HG02571 (cell line): Measurements from ENCODE around the gene PTGS1.
"Not testable (repeated sequence)": the region's sequence is repeated elsewhere in the genome, so short reads cannot be mapped to it uniquely, and the experiment has no call there.

Experiments
- ATAC-seq: cut with Tn5 transposase; IDR thresholded peaks from one replicate; pipeline ENCODE4 v1.9.1; 2021; ENCODE audit warnings: mild to moderate bottlenecking, moderate library complexity; ENCODE audit not compliant: unreplicated experiment

The PTGS1 gene

DNA sequence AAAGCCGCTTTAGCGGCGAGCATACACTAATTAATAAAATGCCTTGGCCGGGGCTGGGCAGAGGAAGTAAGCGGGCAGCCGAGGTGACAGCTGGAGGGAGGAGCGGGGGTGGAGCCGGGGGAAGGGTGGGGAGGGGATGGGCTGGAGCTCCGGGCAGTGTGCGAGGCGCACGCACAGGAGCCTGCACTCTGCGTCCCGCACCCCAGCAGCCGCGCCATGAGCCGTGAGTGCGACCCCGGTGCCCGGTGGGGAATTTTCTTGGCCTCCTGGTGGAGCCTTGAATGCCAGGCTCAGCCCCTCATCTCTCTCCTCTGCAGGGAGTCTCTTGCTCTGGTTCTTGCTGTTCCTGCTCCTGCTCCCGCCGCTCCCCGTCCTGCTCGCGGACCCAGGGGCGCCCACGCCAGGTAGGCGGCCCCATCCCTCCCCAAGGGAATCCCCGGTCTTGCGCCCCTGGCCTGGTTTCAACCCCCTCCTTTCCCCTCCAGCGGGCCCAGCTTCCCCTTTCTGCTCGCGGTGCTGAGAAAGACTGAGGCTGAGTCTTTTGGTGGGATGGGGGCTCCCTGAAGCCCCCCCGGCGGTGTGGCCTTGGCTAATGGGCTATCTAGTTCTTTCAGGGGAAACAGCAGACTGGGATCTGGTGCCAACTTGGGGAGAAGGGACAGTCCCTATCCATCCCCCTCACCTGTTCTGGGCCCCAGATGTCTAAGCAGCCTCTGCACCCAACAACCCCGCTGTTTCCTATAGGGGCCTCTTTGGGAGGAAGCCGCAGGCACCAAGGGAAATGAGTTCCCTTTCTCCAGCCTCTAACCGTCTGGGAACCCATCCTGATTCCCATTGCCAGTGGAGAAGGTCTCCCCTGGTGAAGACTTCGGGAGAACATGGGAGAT is at the start of gene PTGS1:
PTGS1 (plus strand) TSS at position 156 of the 887 bp plus-strand sequence; CDS start at position 217, 61 bp downstream.
- ATAC-seq, result peak; percentile 52

DNA sequence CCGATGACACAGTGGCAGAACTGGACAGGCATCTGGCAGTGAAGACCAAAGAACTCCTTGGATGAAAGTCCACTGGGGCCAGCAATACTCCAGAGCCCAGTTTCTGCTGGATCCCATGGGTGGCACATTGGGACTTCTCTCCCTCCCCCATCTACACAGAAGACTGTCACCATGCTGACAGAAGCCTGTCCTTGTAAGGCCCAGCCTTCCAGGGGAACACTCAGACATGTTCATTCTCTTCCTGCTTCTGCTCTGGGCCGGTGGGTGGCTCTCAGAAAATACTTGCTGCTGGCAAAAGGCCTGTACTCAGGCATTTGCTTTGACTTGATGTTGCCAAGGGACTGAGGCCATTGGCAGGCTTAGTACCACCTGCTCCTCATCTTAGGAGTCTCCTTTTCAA is 48.3 kb upstream of the PTGS1 start:
- no peak for ATAC-seq

DNA sequence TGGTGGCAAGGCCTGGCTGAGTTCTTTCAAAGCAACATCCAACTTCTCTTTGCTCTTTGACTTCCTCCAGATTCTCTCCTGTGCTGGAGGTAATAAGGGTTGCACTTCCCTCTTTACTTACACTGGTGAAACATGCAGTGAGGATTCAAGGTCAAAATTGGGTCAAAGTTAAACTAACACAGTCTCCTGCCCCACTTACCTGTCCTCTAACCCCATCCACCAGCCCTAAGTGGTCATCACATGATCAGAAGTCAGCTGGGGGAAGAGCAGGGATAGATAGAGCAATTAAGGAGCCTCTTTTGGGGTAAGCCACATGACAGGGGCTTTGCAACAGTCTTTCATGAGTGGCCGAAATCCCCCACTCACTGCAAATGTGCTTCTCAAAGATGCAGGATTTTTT is 46.2 kb upstream of the PTGS1 start:
- not testable (repeated sequence) for ATAC-seq

DNA sequence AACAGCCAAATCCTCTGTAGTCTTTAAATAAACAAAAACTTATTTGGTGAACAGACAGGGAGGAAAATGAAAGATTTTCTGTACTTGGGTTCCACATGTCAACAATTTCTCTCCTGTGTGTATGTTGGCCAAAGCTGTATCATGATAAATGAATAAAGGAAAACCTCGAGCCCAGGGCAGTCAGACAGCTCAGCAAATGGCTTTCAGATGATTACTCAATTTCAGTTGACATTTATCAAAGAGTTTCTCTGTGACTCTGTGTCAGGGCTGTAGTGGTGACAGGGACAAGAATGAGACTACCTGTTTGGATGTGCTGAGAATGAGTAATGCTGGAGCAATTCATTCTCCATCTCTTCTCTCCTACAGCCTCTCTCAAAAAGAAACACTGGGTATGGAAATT is 45.7 kb upstream of the PTGS1 start:
- ATAC-seq, result no peak

DNA sequence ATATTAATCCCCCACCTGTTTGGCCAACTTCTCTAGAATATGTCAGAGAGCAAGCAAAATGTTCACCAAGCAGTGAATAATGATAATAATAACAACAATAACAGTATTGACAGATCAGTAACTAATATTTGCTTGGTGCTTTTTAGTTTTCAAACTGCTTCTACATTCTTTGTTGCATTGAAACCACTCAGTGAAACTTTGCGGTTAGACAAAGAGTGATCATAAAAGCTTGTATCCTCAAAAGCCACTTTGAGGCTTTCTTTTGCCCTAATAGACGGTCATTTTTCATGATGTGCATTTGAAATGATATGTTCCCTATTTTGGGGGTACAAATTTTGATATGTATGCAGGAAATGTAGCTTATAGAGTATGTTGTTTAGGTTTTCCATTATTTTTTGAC is 43.6 kb upstream of the PTGS1 start:
- ATAC-seq, result no peak

DNA sequence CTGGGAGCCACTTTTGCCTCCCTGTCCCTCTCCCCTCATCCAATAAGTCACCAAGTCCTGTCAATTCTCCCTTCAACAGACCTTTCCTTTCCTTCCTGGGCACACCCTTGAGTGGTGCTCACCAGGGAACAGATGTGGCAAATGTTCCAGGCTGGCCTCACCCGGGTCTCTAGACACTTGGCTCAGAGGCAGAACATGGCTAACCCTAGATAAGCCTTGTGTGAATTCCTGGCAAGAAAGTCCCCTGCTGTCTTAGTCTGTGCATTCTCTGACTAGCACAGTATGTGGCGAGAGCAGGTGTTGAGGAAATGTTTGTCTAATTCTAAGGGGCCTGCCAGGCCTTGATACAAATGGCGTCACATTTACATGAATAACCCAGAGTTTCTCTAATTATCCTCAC is 41.2 kb upstream of the PTGS1 start:
- no peak for ATAC-seq

DNA sequence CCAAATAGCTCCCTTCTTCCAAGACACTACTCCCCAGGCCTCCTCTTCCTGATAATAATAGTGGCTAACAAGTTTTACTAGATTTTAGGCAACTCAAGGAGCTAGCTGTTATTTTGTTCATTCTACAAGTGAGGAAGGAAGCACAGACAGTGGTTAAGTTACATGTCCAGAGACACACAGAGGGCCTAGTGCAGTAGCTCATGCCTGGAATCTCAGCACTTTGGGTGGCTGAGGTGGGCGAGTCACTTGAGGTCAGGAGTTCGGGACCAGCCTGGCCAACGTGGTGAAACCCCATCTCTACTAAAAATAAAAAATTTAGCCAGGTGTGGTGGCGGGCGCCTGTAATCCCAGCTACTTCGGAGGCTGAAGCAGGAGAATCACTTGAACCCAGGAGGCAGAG is 40.4 kb upstream of the PTGS1 start:
- ATAC-seq, result not testable (repeated sequence)

DNA sequence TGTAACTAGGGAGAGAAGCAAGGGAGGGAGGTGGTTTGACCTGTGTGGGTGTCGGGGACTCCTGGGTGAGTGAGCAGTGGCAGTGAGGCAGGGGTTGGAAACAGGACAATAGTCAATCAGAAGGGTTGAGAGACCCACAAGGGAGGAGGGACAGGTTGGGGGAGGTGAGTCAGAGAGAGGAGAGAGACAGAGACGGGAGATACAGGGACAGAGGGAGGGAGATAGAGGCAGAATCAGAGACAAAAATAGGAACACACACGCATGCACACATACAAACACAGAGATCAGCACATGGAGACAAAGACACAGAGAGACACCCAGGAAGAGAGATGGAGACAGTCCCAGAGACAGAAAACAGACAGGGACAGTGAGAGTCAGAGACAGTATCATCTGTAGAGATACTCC is 39.3 kb upstream of the PTGS1 start:
- ATAC-seq, result no peak

DNA sequence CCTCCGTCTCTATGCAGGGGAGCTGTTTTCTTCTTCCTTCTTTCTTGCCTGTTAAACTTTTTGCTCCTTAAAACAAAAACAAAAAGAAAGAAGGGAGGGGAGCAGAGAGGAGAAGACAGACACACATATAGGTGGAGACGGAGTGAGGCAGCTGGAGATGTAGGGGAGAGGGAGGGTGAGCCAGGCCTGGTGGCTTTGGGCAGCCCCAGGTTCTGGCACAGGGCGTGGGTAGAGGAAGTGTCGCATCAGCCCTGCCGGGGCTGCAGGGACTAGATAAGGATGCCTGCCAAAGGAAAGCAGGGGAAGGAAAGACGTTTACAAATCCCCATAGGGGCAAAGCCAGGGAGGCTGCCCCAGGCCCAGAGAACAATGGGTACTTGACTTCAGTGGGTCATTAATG is 38.7 kb upstream of the PTGS1 start:
- no peak for ATAC-seq

DNA sequence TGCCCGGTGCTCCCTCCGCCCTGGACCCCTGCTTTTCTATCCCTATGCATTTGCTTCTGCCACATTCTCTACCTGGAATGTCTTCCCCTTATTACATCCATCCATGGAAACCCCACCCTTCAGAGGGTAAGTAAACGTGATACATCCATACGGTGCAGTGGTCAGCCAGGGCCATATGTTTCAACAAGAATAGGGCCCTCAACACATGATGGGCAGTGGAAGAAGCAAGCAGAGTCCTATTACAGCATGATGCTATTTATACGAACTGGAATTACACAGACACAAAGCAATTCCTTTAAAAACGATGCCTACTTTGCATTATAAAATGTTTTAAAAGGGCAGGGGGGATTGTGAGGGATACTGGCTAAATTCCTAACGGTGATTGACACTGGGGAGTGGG is 38.2 kb upstream of the PTGS1 start:
- no peak for ATAC-seq

DNA sequence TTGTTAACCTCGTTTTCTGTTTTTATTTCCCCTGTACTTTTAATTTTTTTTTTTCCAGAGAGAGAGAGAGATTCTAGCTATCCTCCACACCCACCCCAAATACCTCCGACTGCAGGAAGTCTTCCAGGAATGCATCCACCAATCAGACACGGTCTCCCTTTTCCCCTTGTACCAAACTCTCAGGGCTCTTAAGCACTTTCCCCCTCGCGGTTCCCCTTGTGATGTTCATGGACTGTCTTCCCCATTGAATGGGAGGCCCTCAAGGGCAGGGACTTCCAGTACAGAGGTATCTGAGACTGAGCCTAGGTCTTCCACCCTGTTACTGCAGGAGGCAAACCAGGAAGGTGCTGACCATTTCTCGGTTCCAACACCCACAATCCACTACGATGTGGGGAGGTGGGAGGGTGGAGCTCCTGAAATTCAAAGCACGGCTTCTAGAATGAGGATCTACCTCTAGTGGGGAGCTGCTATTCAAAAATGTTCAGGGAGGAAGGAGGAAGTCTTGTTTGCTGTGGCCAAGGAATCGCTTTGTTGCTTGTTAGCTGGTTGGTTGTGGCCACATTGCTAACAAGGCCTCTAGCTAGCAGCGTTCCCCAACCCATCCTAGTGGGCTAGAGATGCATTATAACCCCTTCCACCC is 37.5 kb upstream of the PTGS1 start:
- ATAC-seq, result no peak

DNA sequence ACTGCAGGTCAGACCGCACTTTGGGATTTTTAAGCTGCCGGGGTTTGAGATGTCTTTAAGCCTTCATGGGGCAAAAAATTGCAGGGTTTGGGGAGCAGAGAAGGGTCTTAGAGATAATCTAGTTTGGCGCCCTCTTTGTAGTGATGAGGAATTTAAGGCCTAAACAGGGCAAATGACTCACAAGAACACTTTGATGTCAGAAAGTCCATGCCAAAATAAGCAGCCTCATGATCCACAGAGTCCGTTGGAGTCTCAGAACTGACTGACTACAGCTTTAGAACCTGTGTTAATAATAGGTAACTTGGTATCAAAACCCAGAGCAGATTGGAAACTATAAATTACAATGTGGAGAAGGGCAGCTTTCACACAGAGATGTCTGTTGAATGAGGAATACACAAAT is 35.9 kb upstream of the PTGS1 start:
- no peak for ATAC-seq

DNA sequence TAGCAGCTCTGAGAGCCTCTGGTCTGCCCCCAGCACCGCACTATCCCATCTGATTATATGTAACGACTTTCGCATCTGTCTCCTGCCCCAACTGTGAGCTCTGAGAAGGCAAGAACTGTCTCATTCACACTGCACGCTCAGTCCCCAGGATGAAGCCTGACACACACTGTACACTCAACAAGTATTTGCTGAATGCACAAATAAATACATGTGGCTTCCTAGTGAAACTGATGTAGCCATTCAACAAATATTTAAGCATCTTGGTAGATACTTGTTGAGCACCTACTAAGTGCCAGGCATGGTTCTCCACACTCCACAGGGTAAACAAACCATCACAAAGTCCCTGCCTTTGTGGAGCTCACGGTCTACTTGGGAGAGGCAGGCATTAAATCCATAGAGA is 34.6 kb upstream of the PTGS1 start:
- no peak for ATAC-seq

DNA sequence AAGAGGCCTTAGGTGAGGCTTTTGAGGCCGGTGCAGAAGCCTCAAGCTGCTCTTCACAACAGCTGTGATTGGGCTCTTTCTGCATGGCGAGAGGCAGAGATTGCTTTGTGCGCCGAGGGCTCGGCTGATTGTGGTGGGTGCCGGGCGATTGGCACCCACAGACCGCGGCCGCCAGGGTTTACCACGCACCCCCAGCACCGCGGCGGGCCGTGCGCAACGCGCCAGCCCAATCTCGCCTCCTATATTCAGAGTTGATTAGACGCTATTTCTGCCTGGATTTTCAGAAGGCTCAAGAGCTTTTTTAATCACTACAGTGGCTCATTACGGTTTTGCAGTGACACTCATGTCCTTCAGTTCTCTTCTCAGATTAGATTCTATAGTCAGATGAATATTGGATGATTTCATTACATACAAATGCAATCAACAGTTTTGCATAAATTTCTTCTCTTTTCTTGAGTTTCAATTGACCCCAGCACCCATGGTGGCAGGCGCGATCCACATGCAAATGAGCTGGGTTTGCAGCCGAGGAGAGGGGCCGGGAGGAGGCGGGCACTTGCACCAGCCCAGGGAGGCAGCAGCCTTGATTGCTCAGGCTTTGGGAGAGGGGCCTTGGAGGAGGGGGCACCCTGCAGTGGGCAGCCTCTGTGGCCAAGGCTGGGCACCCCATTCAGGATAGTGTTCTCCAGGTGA is 33.8 kb upstream of the PTGS1 start:
- no peak for ATAC-seq

DNA sequence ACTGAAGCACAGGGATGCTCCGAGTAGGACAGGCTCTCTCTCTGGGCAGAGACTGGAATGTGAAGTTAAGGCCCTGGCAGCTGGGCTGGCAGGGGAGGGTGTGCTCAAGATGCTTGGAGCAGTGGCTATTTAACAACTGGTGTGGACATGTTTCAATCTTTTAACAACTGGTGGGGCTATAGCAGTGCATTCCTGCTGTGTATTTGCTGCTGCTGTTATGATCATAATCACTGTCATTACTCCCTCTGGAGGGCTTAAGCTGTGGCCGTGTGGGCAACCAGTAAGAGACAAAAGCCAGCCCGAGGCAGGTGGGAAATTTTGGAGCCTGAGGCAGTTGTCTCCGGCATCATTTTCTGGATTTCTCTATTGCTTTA is 33.3 kb upstream of the PTGS1 start:
- no peak for ATAC-seq

DNA sequence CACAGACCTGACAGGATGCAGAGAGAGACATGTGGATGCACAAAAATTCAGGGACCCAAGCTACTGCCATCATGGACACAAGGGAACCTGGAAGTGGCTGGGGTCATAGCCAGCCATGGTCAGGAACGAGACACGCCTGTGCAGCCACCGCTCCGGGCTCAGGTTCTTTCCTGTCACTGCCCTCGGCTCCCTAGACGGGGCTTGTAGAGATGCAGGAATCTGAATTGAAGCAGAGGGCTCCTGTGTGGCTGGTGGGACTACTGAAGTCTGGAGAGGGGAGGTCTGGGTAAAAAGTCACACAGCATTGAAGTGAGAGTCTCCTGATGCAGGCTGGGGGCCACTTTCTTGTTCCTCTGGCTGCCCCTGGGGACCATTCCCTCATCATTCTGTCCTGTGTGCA is 32.3 kb upstream of the PTGS1 start:
- ATAC-seq, result no peak

DNA sequence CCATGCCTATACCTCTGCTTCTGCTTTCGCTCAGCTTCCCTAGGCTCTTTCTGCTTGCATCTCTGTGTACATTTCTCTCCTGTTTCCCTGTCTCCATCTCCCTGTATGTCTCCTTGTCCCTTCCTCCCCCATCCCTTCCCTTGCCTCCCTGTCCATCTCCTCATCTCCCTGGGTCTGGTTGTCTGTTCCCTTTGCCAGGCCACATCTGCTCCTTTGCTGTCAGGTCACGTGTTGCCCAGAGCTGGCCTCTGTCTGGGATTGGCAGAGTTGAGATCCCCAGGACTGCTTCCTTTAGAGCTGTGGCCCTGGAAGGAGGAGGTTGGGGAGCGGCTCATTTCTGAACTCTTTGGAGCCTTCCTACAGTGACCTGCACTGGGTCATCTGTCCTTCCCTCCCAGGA is 31.8 kb upstream of the PTGS1 start:
- ATAC-seq, result no peak

DNA sequence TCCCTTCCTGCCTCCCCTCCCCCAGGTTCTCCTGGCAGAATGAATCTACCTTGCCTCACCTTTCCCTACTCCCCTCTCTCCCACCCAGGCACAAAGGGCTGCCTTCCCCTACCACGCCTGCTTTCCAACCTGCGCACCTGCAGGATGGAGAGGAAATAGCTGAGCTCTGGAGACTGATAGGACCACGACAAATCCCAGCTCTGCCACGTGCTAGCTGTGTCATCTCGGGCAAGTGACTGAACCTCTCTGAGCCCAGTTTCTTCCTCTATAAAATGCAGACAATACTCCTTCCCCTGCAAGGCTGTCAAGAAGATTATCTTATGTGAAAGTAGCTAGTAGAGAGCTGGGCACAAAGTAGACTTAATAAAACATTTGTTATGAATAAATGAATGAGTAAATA is 31.2 kb upstream of the PTGS1 start:
- ATAC-seq, result no peak

DNA sequence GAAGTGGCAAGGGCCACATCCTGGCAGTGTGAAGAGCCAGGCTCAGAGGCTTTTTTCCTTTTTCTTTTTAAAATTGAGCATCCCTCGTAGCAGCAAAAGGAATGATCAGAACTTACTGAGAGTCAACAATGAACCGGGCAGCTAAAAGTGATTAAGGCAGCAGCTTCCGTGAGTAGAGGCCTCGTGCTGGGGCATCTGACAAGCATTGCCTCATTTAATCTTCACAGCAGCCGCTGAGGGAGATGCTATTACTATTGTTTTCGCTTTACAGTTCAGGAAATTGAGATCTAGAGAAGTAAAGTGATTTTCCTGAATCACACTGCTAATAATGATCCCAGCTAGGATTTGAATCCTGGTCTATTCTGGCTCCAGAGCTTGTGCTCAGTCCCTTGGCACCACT is 30.7 kb upstream of the PTGS1 start:
- ATAC-seq, result no peak

DNA sequence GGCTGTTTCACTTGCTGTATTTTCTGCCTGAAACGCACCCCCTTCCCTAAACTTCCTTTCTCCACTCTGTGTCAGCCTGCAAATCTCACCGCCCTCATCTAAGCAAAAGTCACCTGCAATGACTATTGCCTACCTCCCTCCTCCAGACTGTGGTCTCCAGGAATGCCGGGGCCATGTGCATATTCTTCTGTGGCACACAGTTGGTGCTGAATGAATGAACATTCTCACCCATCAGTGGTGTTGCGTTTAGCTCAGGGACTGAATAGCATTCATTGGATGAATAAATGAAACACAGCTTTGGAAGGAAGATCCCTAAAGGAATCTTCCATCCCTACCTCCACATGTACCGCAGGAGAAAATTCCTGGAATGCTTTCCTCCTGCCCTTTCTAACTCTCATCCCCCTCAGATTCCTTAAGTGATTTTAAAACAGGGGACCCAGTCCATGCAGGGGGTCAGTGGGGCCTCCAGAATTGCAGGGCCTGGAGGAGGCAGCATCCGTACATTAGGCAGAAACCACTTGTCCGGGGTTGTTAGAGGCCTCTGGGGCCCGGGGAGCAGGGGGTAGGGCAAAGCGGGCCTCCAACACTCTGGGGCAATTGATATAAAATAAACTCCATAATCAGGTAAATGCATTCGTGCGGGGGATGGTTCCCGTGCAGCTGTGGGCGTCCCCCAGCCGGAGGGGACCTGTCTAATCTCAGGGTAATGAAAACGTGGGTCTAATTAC is 28.3 kb upstream of the PTGS1 start:
- ATAC-seq, result no peak
